T-helper 22 cell (primary cell): ENCODE results near the gene NRROS.

Source experiments
- DNase-seq: peaks from one replicate; pipeline ENCODE4 v3.0.0-alpha.2; 2020; ENCODE audit warnings: low read depth

The NRROS gene

GRCh38 chr3:196650740-196651311 is 11.3 kb downstream of the NRROS start:
- no peak for DNase-seq

- DNase-seq = no peak
These were observed 12.3 kb downstream of the NRROS start for GRCh38 chr3:196651819-196652218.

GRCh38 chr3:196652961-196653795 is 13.7 kb downstream of the NRROS start:
- no peak for DNase-seq

GRCh38 chr3:196654006-196654734 is 14.7 kb downstream of the NRROS start:
- DNase-seq = no peak

- DNase-seq = no peak
These were observed 15.2 kb downstream of the NRROS start for GRCh38 chr3:196654735-196655090.

GRCh38 chr3:196655496-196655895 is 16.0 kb downstream of the NRROS start:
- no peak for DNase-seq

- no peak for DNase-seq
These were observed 16.7 kb downstream of the NRROS start for GRCh38 chr3:196656213-196656612.

GRCh38 chr3:196659901-196660351 is 20.4 kb downstream of the NRROS start:
- DNase-seq = no peak

- no peak for DNase-seq
These were observed 21.1 kb downstream of the NRROS start for GRCh38 chr3:196660381-196661166.

GRCh38 chr3:196661400-196661799 is 21.9 kb downstream of the NRROS start:
- DNase-seq = no peak

- DNase-seq = no peak
These were observed 22.5 kb downstream of the NRROS start for GRCh38 chr3:196662033-196662432.

GRCh38 chr3:196662711-196663571 is 23.4 kb downstream of the NRROS start:
- no peak for DNase-seq

GRCh38 chr3:196666001-196666867 is 26.7 kb downstream of the NRROS start:
- no peak for DNase-seq

- no peak for DNase-seq
These were observed 27.7 kb downstream of the NRROS start for GRCh38 chr3:196667056-196667825.

- DNase-seq = no peak
These were observed 30.8 kb downstream of the NRROS start for GRCh38 chr3:196670339-196670738.

- DNase-seq = no peak
These were observed 34.1 kb downstream of the NRROS start for GRCh38 chr3:196673632-196674031.

- DNase-seq = no peak
These were observed 37.9 kb downstream of the NRROS start for GRCh38 chr3:196677353-196677752.

GRCh38 chr3:196677931-196678330 is 38.4 kb downstream of the NRROS start:
- no peak for DNase-seq
